DOHH2 (cell line): Measurements from ENCODE around the gene TNFAIP1.

Experiments used
- EZH2phosphoT487 ChIP-seq: fragments of 200-600 bp; sonication (generic); IDR thresholded peaks from 2 replicates; pipeline ENCODE4 v1.6.1; 2017; ENCODE audit warnings: borderline replicate concordance, mild to moderate bottlenecking, antibody characterized with exemption, low read length, moderate library complexity, mixed read lengths
- TF ChIP-seq, protein P1 (sequence below): fragments of 200-600 bp; sonication (generic); IDR thresholded peaks from one replicate; pipeline ENCODE4 v1.5.1; 2014; ENCODE audit warnings: antibody characterized with exemption, mild to moderate bottlenecking, low read depth, low read length; ENCODE audit not compliant: poor library complexity, severe bottlenecking

DNA sequence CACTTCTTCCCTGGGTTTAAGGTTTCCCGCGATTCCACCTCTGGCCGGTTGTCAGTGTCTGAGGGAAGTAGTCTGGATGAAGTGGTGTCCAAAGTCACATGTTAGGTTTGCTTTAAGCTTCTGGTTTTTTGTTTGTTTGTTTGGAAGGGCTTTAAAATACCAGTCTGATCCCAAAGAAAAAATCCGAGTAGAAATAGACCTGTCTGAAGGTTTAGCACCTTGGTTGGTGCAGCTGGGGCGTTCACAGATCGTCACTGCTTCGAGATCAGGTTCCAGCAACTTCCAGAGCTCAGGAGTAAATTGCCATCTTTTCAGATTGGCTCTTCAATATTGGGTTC lies 16.0 kb upstream of the TNFAIP1 start:
- TF ChIP-seq, protein P1, sequence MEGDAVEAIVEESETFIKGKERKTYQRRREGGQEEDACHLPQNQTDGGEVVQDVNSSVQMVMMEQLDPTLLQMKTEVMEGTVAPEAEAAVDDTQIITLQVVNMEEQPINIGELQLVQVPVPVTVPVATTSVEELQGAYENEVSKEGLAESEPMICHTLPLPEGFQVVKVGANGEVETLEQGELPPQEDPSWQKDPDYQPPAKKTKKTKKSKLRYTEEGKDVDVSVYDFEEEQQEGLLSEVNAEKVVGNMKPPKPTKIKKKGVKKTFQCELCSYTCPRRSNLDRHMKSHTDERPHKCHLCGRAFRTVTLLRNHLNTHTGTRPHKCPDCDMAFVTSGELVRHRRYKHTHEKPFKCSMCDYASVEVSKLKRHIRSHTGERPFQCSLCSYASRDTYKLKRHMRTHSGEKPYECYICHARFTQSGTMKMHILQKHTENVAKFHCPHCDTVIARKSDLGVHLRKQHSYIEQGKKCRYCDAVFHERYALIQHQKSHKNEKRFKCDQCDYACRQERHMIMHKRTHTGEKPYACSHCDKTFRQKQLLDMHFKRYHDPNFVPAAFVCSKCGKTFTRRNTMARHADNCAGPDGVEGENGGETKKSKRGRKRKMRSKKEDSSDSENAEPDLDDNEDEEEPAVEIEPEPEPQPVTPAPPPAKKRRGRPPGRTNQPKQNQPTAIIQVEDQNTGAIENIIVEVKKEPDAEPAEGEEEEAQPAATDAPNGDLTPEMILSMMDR: no peak
- no peak for TF ChIP-seq EZH2phosphoT487
